Uterus (tissue), 4 donors: ENCODE results near the gene BORCS8. TPM values are rescaled to one million over a fixed set of nuclear protein-coding genes. Genes with fewer than 3 reads are reported as not detected.

Experiments used
- DNase-seq, 2 donors: peaks; one replicate each; pipeline ENCODE4 v3.0.0-alpha.2; 2019 to 2020
- H3K27ac ChIP-seq, 2 donors: fragments of 200-600 bp; sonication (generic); 1 replicate in 1 of 2; 2 replicates in 1 of 2; pipeline ENCODE4 v1.5.1; 2016 to 2018
- H3K27me3 ChIP-seq, 2 donors: fragments of 200-600 bp; sonication (generic); one replicate each; pipeline ENCODE4 v1.5.1; 2018 to 2019; ENCODE audit warnings: control low read depth in 1 of 2
- H3K36me3 ChIP-seq, 2 donors: fragments of 200-600 bp; sonication (generic); one replicate each; pipeline ENCODE4 v1.5.1; 2019; ENCODE audit warnings: control low read depth in 1 of 2
- H3K4me1 ChIP-seq, 2 donors: fragments of 200-600 bp; sonication (generic); one replicate each; pipeline ENCODE4 v1.5.1; 2018 to 2019; ENCODE audit warnings: control low read depth in 1 of 2
- H3K4me3 ChIP-seq, 2 donors: fragments of 200-600 bp; sonication (generic); 1 replicate in 1 of 2; 2 replicates in 1 of 2; pipeline ENCODE4 v1.5.1; 2018 to 2019; ENCODE audit warnings: mild to moderate bottlenecking in 1 of 2
- H3K9me3 ChIP-seq, 2 donors: fragments of 200-600 bp; sonication (generic); one replicate each; pipeline ENCODE4 v1.5.1; 2019; ENCODE audit warnings: control low read depth in 1 of 2
- CTCF ChIP-seq, 4 experiments: fragments of 200-600 bp in 2 of 4; fragments of 450-650 bp in 2 of 4; sonication (generic) in 2 of 4; IDR thresholded peaks; one replicate each; pipeline ENCODE4 v1.5.1; 2016 to 2019; ENCODE audit warnings: antibody characterized with exemption in 4 of 4, mild to moderate bottlenecking in 2 of 4, moderate library complexity in 1 of 4
- POLR2A ChIP-seq, 2 donors: fragments of 450-650 bp; IDR thresholded peaks; one replicate each; pipeline ENCODE4 v1.6.1; 2016; ENCODE audit warnings: antibody characterized with exemption in 2 of 2, mild to moderate bottlenecking in 1 of 2, moderate library complexity in 1 of 2
- intact Hi-C: fragments of 100-400 bp; cut with DNase I; formaldehyde crosslinking; loops from one replicate; pipeline ENCODE4 v1.15.1; 2023; ENCODE audit warnings: low total_unique reads
- total RNA-seq, 4 donors: library from RNA; depleted of rRNA in 3 of 4; stranded (reverse); fragments of >200 nt in 3 of 4; gene quantifications; one replicate each; pipeline versions ENCODE4 v1.1.0 to v1.2.4, GENCODE V29; 2014 to 2023
- donor health status: DM: yes; HTN: yes; CAD: no.

The BORCS8 gene
- total RNA-seq, 4 donors from 2014 or later, result 0.26 to 28.4 (median 4.0) TPM; not detected in 1

GRCh38 chr19:19165396-19165795, 26.6 kb downstream of the BORCS8 start:
- H3K4me1 ChIP-seq, result peaks cover 0 to 5% of the 10 kb centered on the region in 2 donors

GRCh38 chr19:19162495-19162894, 29.5 kb downstream of the BORCS8 start:
- DNase-seq, result no peak
- intact Hi-C loops, result no loop called here
- H3K27ac ChIP-seq, result no peak overlapping the region
- no peak overlapping the region for H3K4me3 ChIP-seq
- TF ChIP-seq CTCF (IDR thresholded peaks at IDR 0.05), result no peak
- no peak for TF ChIP-seq POLR2A (IDR thresholded peaks at IDR 0.05)
- no peaks in the 10 kb centered on the region for H3K27me3 ChIP-seq
- no peaks in the 10 kb centered on the region for H3K4me1 ChIP-seq
- no peaks in the 10 kb centered on the region for H3K36me3 ChIP-seq
- no peaks in the 10 kb centered on the region for H3K9me3 ChIP-seq

More at GRCh38 chr19:19165396-19165795, 26.6 kb downstream of the BORCS8 start:
- no peaks in the 10 kb centered on the region for H3K9me3 ChIP-seq
- H3K4me3 ChIP-seq, result no peak overlapping the region
- no peak for DNase-seq
- TF ChIP-seq CTCF (IDR thresholded peaks at IDR 0.05) (no peak), POLR2A (IDR thresholded peaks at IDR 0.05) (no peak)
- no peak overlapping the region for H3K27ac ChIP-seq
- H3K36me3 ChIP-seq, result no peaks in the 10 kb centered on the region
- intact Hi-C loops, result no loop called here
- H3K27me3 ChIP-seq, result no peaks in the 10 kb centered on the region

DNA sequence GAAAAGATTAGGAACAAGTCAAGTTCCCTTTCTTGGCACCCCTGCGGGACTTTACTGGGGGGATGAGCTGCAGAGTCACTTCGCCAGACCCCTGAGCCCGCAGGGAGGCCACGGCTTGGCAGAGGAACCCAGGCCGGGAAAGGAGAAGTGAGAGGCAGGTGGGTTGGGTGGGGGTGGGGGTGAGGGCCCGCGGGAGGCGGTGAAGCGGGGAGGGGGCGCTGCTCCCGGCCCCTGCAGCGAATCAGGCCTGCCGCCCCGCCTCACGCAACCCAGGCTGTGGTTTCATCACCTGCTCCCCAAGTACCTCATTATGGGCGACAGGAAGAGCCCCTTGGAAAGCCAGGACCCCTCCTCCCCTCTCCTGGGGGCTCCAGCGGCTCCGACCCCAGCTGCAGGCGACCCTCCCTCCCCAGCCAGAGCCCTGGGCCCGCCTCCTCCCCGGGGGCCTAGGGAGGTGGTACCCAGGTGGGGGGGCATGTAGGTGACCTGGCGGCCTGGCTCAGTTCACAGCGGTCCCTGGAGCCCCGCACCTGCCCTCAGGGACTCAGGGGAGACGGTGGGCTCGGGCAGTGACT, 31.4 kb downstream of the BORCS8 start:
- H3K4me3 ChIP-seq, result no peak overlapping the region
- DNase-seq, result no peak
- H3K27me3 ChIP-seq, result no peaks in the 10 kb centered on the region
- no peak overlapping the region for H3K27ac ChIP-seq
- TF ChIP-seq POLR2A (IDR thresholded peaks at IDR 0.05), result no peak
- TF ChIP-seq CTCF (IDR thresholded peaks at IDR 0.05), result no peak
- no peaks in the 10 kb centered on the region for H3K36me3 ChIP-seq
- no peaks in the 10 kb centered on the region for H3K4me1 ChIP-seq
- no peaks in the 10 kb centered on the region for H3K9me3 ChIP-seq
- intact Hi-C loops, result no loop called here

DNA sequence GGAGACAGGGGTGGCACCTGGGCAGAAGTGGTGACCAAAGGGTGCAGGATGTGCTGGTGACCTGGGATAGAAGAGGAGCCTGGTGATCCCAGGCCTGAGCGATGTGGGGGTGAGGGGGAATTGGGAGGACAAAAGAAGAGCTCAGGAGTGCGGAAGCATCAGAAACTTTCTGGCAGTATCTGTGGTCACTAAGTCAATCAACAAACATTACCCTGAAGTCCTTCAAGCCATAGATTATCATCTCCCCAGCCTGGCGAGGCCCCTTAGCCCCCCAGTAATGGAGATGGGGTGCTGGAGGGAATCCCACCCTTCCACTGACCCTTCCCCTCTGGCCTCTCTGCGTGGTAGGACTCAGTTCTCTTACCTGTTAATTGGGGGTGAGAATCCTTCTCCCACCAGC, 32.4 kb downstream of the BORCS8 start:
- intact Hi-C loops, result no loop called here
- no peaks in the 10 kb centered on the region for H3K27me3 ChIP-seq
- no peaks in the 10 kb centered on the region for H3K4me1 ChIP-seq
- no peak overlapping the region for H3K4me3 ChIP-seq
- no peaks in the 10 kb centered on the region for H3K36me3 ChIP-seq
- TF ChIP-seq POLR2A (IDR thresholded peaks at IDR 0.05) (no peak), CTCF (IDR thresholded peaks at IDR 0.05) (no peak)
- DNase-seq, result no peak
- H3K27ac ChIP-seq, result no peak overlapping the region
- no peaks in the 10 kb centered on the region for H3K9me3 ChIP-seq

DNA sequence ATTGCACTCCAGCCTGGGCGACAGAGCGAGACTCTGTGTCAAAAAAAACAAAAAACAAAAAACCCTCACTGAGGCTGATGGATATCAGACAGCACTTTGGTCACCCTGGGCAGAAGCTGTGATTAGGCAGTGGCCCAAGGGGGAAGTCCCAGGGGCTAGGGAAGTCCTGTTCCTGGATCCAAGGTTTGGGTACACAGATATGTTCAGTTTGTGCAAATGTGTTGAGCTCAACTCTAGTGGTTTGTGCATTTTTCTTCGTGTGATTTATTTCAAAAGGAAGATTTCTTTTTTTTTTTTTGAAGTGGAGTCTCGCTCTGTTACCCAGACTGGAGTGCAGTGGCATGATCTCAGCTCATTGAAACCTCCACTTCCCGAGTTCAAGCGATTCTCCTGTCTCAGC, 34.1 kb downstream of the BORCS8 start:
- no peaks in the 10 kb centered on the region for H3K36me3 ChIP-seq

More for the DNA sequence above, 34.1 kb downstream of the BORCS8 start:
- no peak for TF ChIP-seq POLR2A (IDR thresholded peaks at IDR 0.05)
- TF ChIP-seq CTCF (IDR thresholded peaks at IDR 0.05), result no peak
- Histone ChIP-seq H3K9me3 (no peaks in the 10 kb centered on the region), H3K27me3 (no peaks in the 10 kb centered on the region), H3K27ac (no peak overlapping the region), H3K4me3 (no peak overlapping the region), H3K4me1 (no peaks in the 10 kb centered on the region)
- intact Hi-C loops, result no loop called here
- no peak for DNase-seq
